D721Med (cell line): ENCODE data around the gene SCAP.

Experiments used
- DNase-seq: peaks from one replicate; pipeline ENCODE4 v3.0.0; 2011; ENCODE audit warnings: low spot score; ENCODE audit not compliant: insufficient read length
- FAIRE-seq: peaks from 2 replicates; lab custom pipeline; 2011; peaks lifted over from hg19 to GRCh38; lab: Jason Lieb, UNC
- TF ChIP-seq, protein P1 (sequence below): IDR thresholded peaks from 2 replicates; pipeline ENCODE4 v1.5.1; 2012; ENCODE audit warnings: mild to moderate bottlenecking, control low read depth; ENCODE audit not compliant: insufficient read depth; ENCODE audit errors: missing control alignments

The SCAP gene

DNA sequence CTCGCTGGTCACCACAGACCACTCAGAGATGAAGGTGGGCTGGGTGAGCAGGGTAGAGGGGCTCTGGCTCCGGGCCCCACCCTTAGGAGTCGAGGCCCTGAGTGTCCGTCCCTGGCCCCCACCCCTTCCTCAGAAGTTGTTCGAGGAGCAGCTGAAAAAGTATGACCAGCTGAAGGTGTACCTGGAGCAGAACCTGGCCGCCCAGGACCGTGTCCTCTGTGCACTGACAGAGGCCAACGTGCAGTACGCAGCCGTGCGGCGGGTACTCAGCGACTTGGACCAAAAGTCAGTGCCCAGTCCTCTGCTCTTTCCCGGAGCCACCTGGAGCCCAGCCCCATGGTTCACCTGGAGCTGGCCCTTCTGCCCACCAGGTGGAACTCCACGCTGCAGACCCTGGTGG lies 66.5 kb downstream of the SCAP start:
- FAIRE-seq = no peak
- TF ChIP-seq, protein P1, sequence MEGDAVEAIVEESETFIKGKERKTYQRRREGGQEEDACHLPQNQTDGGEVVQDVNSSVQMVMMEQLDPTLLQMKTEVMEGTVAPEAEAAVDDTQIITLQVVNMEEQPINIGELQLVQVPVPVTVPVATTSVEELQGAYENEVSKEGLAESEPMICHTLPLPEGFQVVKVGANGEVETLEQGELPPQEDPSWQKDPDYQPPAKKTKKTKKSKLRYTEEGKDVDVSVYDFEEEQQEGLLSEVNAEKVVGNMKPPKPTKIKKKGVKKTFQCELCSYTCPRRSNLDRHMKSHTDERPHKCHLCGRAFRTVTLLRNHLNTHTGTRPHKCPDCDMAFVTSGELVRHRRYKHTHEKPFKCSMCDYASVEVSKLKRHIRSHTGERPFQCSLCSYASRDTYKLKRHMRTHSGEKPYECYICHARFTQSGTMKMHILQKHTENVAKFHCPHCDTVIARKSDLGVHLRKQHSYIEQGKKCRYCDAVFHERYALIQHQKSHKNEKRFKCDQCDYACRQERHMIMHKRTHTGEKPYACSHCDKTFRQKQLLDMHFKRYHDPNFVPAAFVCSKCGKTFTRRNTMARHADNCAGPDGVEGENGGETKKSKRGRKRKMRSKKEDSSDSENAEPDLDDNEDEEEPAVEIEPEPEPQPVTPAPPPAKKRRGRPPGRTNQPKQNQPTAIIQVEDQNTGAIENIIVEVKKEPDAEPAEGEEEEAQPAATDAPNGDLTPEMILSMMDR = no peak
- no peak for DNase-seq

DNA sequence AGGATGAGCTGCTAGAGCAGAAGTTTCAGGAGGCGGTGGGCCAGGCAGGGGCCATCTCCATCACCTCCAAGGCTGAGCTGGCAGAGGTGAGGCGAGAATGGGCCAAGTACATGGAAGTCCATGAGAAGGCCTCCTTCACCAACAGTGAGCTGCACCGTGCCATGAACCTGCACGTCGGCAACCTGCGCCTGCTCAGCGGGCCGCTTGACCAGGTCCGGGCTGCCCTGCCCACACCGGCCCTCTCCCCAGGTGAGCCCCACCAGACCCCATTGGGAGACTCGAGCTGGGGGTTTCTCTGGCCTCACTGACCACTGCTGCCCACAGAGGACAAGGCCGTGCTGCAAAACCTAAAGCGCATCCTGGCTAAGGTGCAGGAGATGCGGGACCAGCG lies 66.9 kb downstream of the SCAP start:
- TF ChIP-seq, protein P1 = no peak
- FAIRE-seq = no peak
- no peak for DNase-seq

DNA sequence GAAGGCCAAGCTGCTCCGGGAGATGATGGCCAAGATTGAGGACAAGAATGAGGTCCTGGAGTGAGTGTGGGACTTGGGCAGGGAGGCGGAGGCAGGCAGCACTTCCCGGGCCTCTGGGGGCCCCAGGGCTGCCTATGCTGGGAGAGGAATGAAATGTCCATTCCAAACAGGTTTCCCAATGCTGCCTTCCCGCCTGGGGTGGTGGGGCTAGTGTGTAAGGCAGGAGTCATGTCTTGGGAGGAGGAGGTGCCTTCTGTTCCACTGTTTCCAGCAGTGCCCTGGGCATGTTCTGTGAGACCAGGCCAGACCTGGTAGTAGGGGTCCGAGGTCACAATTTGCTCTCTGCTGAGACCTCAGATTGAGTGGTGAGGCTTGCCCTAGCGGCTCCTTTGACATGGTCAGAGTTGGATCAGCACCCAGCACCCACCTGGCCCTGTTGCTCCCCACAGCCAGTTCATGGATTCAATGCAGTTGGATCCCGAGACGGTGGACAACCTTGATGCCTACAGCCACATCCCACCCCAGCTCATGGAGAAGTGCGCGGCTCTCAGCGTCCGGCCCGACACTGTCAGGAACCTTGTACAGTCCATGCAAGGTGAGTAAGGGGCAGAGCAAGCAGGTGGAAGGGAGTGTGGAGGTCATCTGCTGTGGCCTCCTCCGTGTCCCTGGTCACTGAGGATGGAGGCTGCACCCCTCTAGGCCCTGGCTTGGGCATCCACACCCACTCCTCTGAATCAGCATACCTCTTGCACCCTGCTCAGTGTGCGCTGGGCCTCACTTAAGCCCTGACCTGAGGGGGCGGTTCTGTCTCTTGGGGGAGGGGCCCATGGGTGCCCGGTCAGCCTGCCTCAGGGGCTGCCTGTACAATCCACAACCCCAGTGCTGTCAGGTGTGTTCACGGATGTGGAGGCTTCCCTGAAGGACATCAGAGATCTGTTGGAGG lies 67.6 kb downstream of the SCAP start:
- TF ChIP-seq, protein P1 = no peak
- DNase-seq (no peak), FAIRE-seq (no peak)

DNA sequence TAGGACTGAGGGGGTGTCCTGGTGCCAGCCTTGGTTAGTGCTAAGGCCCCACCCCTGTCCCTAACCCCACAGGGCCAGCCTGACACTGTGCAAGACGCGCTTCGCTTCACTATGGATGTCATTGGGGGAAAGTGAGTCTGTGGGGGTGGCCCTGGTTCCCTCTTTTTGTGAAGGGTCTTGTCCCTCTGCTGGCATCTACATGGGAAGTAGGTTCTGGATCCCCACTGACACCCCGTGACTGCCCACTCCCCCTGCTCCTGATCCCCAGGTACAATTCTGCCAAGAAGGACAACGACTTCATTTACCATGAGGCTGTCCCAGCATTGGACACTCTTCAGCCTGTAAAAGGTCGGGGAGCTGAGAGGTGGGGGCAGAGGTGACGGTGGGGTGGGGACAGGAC lies 68.5 kb downstream of the SCAP start:
- no peak for DNase-seq
- no peak for FAIRE-seq
- TF ChIP-seq, protein P1 = no peak

DNA sequence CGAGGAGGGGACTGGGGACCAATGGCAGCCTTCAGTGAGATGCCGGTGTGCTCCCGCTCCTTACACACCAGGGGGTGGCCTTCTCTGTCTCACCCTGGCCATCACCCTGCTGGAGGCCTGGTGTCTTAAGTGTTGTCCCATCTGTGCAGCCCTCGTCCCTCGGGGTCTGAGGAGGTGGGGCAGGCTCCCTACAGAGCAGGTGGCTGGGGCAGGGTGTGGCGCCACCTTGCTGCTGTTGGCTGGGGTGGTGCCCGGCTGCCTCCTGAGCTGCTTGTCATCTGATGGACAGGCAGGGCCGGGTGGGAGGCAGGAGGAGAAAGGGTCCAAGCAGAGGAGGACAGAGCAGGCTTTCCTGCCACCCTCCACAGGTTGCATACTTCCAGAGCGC lies 69.0 kb downstream of the SCAP start:
- DNase-seq (no peak), FAIRE-seq (no peak)
- TF ChIP-seq, protein P1 = peak; percentile 18

DNA sequence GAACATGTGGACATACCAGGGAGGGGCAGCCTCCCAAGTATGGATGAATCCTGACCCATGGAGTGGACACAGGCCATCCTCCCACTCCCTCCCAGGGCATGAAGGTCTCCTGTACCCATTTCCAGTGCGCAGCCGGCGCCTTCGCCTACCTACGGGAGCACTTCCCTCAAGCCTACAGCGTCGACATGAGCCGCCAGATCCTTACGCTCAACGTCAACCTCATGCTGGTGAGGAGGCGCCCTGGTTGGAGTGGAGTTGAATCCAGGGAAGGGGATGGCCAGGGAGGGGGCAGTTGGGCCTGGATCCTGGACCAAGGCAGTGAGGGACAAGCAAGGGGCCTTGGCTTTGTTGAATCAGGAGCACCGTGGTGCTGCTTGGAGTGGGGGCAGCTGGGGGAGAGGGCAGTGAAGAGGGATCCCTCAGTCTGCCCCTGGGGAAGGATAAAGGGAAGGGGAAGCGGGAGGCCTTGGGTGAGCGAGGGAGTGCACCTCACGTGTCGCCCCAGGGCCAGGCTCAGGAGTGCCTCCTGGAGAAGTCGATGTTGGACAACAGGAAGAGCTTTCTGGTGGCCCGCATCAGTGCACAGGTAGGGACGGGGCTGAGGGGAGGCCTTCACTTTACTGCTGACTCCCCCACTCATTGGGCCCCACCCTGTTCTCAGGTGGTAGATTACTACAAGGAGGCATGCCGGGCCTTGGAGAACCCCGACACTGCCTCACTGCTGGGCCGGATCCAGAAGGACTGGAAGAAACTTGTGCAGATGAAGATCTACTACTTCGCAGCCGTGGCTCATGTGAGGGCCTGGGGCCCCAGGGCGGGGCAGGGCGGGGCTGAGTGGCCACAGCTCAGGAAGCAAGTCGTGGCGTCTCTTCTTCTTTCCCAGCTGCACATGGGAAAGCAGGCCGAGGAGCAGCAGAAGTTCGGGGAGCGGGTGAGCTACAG lies 69.7 kb downstream of the SCAP start:
- FAIRE-seq (no peak), DNase-seq (peak; percentile 8)
- TF ChIP-seq, protein P1 = no peak
